GM12875 (cell line): Measurements from ENCODE around the gene SRP68.

ENCODE experiments used
- H3K4me3 ChIP-seq: one replicate; pipeline ENCODE4 v1.5.1; 2011; ENCODE audit warnings: low read depth, low read length, control low read depth
- TF ChIP-seq, protein P1 (sequence below): IDR thresholded peaks from 2 replicates; pipeline ENCODE4 v1.5.1; 2011; ENCODE audit warnings: low read depth, mild to moderate bottlenecking, control low read depth, inconsistent platforms, low read length, moderate library complexity, borderline replicate concordance; ENCODE audit not compliant: insufficient read depth

SRP68 gene

DNA sequence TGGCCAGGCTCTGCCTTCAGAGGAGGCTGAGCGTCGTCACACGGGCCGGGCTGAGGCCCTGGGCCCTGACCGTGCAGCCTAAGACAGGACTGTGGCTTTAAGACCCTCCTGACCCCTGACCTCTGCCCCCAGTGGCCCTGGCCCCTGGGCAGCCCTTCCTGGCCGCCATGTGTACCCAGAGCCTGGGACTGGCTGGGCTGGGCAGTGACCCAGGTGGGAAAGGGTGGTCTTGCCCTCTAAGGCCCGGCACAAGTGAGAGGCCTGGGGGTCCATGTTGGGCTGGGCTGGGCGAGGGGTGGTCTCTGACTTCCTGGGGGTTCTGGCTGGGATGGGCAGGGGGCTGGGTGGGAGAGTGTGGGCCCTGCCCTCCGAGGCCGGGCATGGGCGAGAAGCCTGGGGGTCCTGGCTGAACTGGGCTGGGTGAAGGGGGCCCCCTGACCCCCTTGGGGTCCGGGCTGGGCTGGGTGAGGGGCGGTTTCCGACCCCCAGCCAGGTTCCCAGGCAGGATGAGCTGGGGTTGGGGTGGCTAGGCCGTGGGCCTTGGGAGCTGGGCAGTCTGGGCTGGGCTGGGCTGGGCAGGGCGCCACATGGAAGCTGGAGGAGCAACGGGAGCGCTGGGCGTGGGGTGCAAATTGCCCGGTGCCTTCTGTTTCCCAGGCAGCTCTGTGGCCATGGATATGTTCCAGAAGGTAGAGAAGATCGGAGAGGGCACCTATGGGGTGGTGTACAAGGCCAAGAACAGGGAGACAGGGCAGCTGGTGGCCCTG, 71.4 kb downstream of the SRP68 start, which contains the start of gene CDK3:
Gene CDK3, plus strand, starts transcription at position 101 of the 767 bp plus-strand sequence. Its CDS starts 571 bp downstream, at position 672.
- no peak within 1 kb of the TSS for H3K4me3 ChIP-seq
- TF ChIP-seq, protein P1, sequence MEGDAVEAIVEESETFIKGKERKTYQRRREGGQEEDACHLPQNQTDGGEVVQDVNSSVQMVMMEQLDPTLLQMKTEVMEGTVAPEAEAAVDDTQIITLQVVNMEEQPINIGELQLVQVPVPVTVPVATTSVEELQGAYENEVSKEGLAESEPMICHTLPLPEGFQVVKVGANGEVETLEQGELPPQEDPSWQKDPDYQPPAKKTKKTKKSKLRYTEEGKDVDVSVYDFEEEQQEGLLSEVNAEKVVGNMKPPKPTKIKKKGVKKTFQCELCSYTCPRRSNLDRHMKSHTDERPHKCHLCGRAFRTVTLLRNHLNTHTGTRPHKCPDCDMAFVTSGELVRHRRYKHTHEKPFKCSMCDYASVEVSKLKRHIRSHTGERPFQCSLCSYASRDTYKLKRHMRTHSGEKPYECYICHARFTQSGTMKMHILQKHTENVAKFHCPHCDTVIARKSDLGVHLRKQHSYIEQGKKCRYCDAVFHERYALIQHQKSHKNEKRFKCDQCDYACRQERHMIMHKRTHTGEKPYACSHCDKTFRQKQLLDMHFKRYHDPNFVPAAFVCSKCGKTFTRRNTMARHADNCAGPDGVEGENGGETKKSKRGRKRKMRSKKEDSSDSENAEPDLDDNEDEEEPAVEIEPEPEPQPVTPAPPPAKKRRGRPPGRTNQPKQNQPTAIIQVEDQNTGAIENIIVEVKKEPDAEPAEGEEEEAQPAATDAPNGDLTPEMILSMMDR, result no peak

DNA sequence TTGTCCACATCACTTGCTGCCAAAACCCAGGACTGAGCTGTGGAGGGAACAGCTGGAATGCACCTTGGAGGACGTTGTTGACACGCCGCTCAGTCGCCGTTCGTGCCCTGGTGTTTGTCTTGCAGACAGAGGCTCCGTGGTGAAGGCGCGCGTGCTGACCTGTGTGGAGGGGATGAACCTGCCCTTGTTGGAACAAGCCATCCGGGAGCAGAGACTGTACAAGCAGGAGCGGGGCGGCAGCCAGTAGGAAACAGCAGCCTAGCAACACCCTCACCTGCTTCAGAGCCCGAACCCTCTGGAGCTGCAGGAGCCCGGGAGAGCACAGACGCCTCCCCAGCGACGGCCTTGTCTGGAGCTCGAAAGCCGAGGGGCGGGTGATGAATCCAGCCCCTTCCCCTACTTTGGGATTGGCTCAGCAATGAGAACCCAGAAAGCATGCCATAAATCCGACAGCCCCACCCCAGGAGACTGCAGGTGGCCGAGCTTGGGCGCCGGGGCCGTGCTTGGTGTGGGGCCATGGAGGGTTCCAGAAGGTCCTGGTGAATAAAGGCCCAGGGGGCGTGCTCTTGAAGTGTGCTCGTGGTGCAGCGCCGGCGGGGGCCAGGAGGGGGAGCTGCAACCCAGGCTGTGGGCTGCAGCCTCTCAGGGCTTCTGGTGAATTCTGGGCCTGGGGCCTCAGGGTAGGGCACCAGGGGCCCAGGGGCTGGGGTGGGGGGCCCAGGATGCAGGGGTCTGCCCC, 72.1 kb downstream of the SRP68 start:
- TF ChIP-seq, protein P1, result peak; percentile 91
- no peak overlapping the region for H3K4me3 ChIP-seq

DNA sequence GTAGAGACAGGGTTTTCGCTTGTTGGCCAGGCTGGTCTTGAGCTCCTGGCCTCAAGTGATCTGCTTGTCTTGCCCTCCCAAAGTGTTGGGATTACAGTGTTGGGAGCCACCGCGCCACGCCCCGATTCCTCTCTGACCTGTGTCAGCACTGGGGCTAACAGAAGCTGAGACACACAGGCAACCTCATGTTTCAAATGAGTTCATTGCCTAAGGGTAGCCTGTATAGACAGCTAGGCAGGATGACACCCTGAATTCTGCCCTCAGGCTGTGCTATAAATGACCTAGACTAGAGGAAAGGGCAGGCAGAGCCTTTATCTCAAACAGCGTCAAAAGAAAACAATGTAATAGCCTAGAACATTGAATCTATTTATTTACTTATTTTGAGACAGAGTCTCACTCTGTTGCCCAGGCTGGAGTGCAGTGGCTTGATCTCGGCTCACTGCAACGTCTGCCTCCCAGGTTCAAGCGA, 74.0 kb downstream of the SRP68 start:
- H3K4me3 ChIP-seq, result no peak overlapping the region
- TF ChIP-seq, protein P1, result no peak

DNA sequence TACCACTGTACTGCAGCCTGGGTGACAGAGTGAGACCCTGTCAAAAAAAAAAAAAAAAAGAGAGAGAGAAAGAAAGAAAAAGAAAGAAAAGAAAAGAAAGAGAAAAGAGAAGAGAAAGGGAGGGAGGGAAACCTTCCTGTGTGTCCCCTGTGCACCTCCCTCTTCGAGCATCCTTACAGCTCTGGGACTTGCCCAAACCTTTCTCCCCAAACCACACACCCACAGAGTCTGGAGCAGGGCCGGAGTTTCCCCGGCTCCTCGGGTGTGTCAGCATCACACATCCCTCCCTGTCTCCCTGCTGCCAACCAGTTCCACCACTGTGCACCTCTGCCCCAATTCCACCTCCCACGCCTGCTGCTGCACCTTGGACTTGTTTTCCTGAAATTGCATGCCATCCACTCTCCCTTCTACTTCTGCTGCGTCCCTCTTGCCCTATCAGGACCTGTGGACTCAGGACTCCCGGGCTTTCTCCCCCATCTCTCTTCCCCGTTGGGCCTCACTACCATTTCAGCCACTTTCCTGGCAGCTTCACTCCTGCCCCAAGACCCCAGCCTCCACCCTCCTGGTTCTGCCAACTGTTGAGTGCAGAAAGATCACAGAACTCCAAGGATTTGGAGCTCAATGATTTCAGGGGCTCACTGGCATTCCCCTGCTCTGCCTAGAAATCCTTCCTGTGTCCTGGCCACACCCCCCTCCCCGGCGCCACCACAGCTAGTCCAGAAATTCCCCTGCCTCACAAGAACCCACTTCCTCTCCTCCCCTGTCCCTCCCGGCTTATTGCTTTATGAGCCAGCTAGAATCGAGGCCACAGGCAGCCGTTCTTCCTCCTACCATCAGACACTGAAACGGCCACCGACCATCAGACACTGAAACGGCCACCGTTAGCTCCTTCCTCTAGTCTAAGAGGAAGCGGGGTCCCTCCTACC, 75.4 kb downstream of the SRP68 start:
- TF ChIP-seq, protein P1, result no peak
- H3K4me3 ChIP-seq, result no peak overlapping the region

DNA sequence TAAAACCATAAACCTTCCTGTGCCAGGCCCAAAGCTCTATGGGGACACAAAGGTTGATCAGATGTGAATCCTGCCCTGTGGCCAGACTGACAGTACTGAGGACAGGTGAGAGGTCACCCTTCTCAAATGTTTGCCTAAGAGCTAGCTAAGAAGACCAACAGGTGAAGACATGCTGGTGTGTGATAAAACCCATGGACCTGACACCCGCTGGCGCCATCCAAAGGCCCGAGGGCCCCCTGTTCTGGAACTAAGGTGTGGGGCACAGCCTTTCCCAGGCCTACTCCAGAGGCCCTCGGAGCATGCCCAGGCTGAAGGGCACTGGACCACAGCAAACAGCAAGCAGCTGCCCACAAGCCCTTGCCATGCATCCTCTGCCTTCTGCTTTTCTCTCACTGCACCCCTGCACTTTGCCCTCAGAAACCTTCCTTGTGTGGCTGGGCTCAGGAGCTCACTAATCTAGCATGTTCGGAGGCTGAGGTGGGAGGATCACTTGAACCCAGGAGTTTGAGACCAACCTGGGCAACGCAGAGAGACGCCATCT, 76.9 kb downstream of the SRP68 start:
- no peak overlapping the region for H3K4me3 ChIP-seq
- TF ChIP-seq, protein P1, result no peak

DNA sequence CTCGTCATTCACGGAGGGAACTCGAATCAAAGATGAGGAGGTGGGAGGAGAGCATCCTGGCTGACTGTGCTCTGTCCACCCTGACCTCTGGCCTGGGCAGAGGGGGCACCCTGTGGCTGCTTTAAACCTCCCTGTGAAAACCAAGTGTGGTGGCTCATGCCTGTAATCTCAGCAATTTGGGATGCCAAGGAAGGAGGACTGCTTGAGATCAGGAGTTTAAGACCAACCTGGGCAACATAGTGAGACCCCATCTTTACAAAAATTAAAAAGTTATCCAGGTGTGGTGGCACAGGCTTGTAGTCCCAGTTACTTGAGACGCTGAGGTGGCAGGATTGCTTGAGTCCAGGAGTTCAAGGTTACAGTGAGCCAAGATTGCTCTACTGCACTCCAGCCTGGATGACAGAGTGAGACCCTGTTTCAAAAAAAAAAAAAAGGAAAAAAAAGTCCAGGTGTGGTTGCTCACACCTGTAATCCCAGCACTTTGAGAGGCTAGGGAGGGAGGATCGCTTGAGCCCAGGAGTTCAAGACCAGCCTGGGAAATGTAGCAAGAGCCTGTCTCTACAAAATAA, 77.4 kb downstream of the SRP68 start:
- TF ChIP-seq, protein P1, result no peak
- no peak overlapping the region for H3K4me3 ChIP-seq
